Ishikawa (cell line): ENCODE results near the gene COX14.

Source experiments
- CEBPB ChIP-seq: IDR thresholded peaks from 2 replicates; pipeline ENCODE4 v1.6.1; 2012
- CREB1 ChIP-seq: IDR thresholded peaks from 2 replicates; pipeline ENCODE4 v1.6.1; 2012; ENCODE audit warnings: low read depth
- EGR1 ChIP-seq: IDR thresholded peaks from 2 replicates; pipeline ENCODE4 v1.6.1; 2012
- EP300 ChIP-seq: IDR thresholded peaks from 2 replicates; pipeline ENCODE4 v1.6.1; 2012; ENCODE audit warnings: borderline replicate concordance
- FOXM1 ChIP-seq: IDR thresholded peaks from 2 replicates; pipeline ENCODE4 v1.6.1; 2012; ENCODE audit warnings: low read depth, borderline replicate concordance
- NFIC ChIP-seq: IDR thresholded peaks from 2 replicates; pipeline ENCODE4 v1.6.1; 2012
- RAD21 ChIP-seq: IDR thresholded peaks from 2 replicates; pipeline ENCODE4 v1.6.1; 2012; ENCODE audit warnings: low read depth
- REST ChIP-seq: IDR thresholded peaks from 2 replicates; pipeline ENCODE4 v1.6.1; 2012; ENCODE audit warnings: low read depth, mild to moderate bottlenecking
- TAF1 ChIP-seq: IDR thresholded peaks from 2 replicates; pipeline ENCODE4 v1.6.1; 2012; ENCODE audit warnings: low read depth, mild to moderate bottlenecking
- TCF12 ChIP-seq: IDR thresholded peaks from 2 replicates; pipeline ENCODE4 v1.6.1; 2012; ENCODE audit warnings: low read depth
- TEAD4 ChIP-seq: IDR thresholded peaks from 2 replicates; pipeline ENCODE4 v1.6.1; 2012
- YY1 ChIP-seq: IDR thresholded peaks from 2 replicates; pipeline ENCODE4 v1.6.1; 2012; ENCODE audit warnings: low read depth
- ZBTB7A ChIP-seq: IDR thresholded peaks from 2 replicates; pipeline ENCODE4 v1.6.1; 2012; ENCODE audit warnings: low read depth
- TF ChIP-seq, protein P1 (sequence below): IDR thresholded peaks from 2 replicates; pipeline ENCODE4 v1.6.1; 2012
- TF ChIP-seq, protein P2 (sequence below): IDR thresholded peaks from 2 replicates; pipeline ENCODE4 v1.6.1; 2012

Gene COX14

GRCh38 chr12:50079771-50080170 lies 32.3 kb upstream of the COX14 start:
- TF ChIP-seq REST (peak; percentile 86), EGR1 (no peak), EP300 (no peak)

GRCh38 chr12:50081096-50081808 lies 30.8 kb upstream of the COX14 start:
- TF ChIP-seq EGR1 (peak; percentile 34; the same call in 1 of the 2 replicates), TEAD4 (no peak), CEBPB (no peak), REST (no peak)
- TF ChIP-seq, protein P1, sequence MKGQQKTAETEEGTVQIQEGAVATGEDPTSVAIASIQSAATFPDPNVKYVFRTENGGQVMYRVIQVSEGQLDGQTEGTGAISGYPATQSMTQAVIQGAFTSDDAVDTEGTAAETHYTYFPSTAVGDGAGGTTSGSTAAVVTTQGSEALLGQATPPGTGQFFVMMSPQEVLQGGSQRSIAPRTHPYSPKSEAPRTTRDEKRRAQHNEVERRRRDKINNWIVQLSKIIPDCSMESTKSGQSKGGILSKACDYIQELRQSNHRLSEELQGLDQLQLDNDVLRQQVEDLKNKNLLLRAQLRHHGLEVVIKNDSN = 0 out of 2 replicates have a peak, but pooled peaks have one; percentile 4
- TF ChIP-seq, protein P2, sequence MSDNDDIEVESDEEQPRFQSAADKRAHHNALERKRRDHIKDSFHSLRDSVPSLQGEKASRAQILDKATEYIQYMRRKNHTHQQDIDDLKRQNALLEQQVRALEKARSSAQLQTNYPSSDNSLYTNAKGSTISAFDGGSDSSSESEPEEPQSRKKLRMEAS = no peak

- TF ChIP-seq ZBTB7A (no peak), EGR1 (no peak), TEAD4 (no peak), TCF12 (no peak), CEBPB (no peak), REST (no peak), NFIC (no peak), CREB1 (no peak), FOXM1 (no peak), EP300 (no peak), TAF1 (no peak), YY1 (no peak), RAD21 (no peak)
- TF ChIP-seq, protein P2 = no peak
- TF ChIP-seq, protein P1 = no peak
These were observed 29.4 kb upstream of the COX14 start for GRCh38 chr12:50082644-50083043.

- TF ChIP-seq YY1 = no peak
- no peak for TF ChIP-seq FOXM1
- no peak for TF ChIP-seq TEAD4
- TF ChIP-seq ZBTB7A = no peak
- no peak for TF ChIP-seq RAD21
- no peak for TF ChIP-seq NFIC
- TF ChIP-seq EGR1 = no peak
- TF ChIP-seq REST = no peak
- TF ChIP-seq TCF12 = no peak
- no peak for TF ChIP-seq TAF1
- TF ChIP-seq, protein P1 = no peak
- TF ChIP-seq EP300 = no peak
- TF ChIP-seq, protein P2 = no peak
- TF ChIP-seq CEBPB = no peak
- TF ChIP-seq CREB1 = no peak
These were observed 28.7 kb upstream of the COX14 start for GRCh38 chr12:50083301-50083700.
